Stimulated activated CD8-positive, alpha-beta memory T cell treated with anti-CD3 and anti-CD28 coated beads, Interleukin-12 subunit alpha, Interleukin-12 subunit beta, amount 100 ng/mL, for 24 hours (primary cell): Measurements from ENCODE around the gene UBE2I.
"Not testable (repeated sequence)": the region's sequence is repeated elsewhere in the genome, so short reads cannot be mapped to it uniquely, and the experiment has no call there.

Experiments
- DNase-seq: peaks from one replicate; pipeline ENCODE4 v3.0.0-alpha.2; 2020; ENCODE audit errors: extremely low read depth

UBE2I gene

DNA sequence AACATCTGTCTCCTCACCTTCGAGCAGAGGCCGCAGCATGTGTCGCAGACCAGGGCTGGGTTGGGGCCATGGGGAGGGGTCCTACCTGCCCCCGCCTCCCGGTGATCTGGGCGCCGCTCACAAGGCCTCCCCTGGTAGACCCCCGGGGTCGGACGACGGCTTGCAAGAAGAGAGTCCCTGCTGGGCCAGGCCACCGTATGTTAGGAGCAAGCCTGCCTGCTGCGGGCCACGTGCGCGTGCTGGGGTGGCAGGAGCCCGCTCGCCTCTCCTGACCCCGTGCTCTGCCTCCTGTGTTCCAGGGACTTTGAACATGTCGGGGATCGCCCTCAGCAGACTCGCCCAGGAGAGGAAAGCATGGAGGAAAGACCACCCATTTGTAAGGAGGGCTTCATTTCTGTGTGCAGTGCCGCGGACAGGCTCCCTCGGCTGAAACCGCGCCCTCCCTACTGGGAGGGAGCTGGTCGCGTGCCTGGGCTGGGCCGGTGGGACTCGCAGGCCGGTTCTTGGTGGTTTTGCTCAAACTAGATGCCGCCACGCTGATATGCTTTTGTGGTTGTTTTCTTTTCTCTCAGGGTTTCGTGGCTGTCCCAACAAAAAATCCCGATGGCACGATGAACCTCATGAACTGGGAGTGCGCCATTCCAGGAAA, 4.4 kb downstream of the UBE2I start:
- no peak for DNase-seq

DNA sequence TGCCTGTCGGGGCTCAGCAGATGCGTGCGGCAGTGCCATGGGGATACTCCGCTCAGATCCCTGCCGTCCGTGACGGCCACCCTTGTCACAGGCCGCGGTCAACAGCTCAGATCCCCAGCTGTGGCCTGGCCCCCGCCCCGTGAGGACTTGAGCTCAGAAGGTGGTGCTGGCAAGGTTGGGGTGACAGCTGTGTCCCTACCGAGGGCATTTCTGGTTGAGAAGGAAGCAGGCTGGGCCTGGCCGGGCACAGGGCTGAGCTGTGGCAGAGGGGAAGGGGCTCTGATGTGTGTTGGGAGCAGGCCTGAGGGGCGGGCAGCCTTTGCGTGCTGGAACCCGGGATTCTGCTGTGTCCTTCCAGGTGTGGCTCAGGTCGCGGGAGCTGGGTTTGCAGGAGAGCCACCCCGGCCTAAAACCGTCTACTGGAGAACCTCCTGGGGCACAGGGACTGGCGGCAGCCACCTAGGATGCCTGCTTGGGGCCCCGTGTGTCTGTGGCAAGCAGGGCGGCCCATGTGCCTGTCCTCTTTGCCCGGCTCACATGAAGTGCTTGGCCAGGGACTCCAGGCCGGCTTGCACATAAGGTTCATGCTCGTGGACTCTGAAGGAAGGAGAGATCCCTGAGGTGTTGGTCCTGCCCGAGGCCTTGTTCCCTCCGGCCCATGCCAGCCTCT, 5.1 kb downstream of the UBE2I start:
- DNase-seq, result no peak

DNA sequence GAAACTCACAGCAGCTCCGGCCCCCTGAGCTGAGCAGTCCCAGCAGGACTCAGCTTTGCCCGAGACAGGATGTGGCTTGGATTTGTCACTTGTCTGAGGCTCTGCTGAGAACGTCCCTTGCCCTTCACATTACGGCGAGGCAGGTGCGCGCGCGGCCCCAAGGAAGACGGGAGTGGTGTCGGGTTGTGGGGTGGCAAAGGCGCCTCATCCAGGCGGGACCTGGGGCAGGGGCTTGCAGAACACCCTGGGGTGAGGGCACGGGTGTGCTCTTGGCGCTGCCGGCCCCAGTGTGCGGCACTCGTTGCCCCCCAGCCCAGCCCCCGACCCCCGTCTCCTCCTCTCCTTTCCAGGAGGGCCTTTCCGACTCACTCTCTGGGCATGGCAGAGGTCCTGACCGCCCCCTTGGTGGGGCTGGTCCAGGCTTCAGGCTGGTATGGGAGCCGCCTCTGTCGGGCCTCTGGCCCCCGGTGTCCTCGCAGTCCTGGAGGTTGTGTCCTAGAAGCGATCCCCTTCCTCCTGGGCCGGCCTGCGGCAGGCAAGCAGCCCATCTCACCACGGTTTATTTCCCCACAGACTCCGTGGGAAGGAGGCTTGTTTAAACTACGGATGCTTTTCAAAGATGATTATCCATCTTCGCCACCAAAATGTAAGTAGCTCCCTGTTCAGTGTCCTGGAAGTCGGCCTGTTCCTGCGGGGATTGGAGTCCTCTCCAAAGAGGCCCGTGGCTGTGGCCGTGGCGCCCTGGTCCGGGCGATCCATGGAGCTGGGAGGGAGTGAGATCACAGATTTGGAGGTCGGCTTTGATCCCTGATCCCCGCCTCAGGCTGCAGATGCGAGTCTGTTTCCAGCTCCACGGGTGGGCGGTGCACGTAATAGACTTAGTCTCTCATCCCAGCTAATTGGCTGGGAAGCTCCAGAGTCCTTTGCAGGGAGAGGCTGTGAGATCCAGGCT, 5.9 kb downstream of the UBE2I start:
- no peak for DNase-seq

- no peak for DNase-seq
These were observed 6.6 kb downstream of the UBE2I start for GRCh38 chr16:1316033-1316405.

DNA sequence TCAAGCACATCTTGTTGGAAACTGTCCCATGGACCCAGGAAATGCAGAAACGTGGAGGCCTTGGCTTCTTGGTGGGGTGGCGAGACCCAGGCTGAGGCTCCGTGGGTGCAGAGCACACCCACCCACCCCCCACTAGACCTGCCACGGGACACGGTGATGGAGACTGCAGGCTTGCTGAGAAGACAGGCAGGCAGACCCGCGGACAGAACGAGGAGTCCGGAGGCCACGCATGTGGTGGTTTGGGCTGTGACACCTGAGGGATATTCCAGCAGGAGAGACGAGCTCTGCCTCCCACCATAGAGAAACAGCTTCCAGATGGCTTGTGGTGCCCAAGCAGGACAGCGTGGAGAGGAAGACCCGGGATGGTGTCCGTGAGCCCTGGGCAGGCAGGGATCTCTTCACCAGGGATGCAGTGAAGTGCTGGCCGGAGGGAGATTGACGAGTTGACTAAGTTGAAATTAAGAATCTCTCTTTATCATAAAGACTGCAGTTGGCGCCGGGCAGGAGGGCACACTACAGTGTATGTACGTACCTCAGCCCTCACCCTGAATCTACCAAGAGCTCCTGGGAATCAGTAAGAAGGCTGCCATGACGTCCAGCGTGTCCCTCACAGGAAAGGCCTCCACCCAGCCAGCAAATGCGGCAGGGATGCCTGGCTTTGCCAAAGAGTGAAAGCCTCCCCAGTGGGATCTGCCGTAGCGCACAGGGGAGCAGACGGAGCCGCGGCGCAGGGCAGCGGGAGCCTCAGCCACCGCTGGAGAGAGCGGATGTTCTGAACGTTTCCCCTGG, 8.2 kb downstream of the UBE2I start:
- DNase-seq, result no peak

DNA sequence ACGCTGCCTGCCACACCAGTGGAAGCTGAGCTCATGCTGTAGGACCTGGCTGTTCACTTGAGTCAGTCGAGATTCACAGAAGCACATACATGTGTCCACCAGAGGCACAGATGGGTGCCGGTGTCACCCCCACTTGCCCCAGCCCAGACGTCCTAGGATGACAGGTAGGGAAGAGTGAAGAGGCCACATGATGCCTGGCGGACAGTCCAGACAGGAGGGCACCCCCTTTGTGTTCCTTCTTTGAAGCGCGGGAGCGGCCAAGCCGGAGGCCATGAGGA, 8.8 kb downstream of the UBE2I start:
- DNase-seq, result no peak

DNA sequence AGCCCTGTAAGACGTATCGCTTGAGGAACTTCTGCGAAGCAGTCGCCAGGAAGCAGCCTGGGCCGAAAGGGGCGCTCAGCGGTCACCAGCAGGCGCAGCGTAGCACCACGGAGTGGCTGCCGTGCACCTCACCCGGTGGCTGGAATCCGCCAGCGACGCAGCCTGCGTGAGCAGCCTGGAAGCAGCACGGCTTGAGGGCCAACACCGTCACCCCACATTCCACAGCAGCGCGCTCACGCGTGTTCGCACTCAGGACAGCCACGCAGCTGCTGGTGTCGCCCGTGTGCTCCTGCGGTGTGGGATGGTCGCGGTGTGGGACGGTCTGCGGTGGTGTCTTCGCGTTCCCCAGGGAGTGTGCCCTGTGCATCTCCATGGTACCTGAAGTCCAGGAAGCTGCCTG, 9.6 kb downstream of the UBE2I start:
- no peak for DNase-seq

GRCh38 chr16:1320097-1320496, 10.7 kb downstream of the UBE2I start:
- DNase-seq, result no peak

GRCh38 chr16:1320658-1321240, 11.3 kb downstream of the UBE2I start:
- no peak for DNase-seq

- DNase-seq, result no peak
These were observed 13.0 kb downstream of the UBE2I start for GRCh38 chr16:1322407-1322806.

GRCh38 chr16:1323296-1324239, 14.1 kb downstream of the UBE2I start:
- no peak for DNase-seq

- DNase-seq, result no peak
These were observed 14.9 kb downstream of the UBE2I start for GRCh38 chr16:1324286-1324826.

- no peak for DNase-seq
These were observed 15.8 kb downstream of the UBE2I start for GRCh38 chr16:1325261-1325660.

DNA sequence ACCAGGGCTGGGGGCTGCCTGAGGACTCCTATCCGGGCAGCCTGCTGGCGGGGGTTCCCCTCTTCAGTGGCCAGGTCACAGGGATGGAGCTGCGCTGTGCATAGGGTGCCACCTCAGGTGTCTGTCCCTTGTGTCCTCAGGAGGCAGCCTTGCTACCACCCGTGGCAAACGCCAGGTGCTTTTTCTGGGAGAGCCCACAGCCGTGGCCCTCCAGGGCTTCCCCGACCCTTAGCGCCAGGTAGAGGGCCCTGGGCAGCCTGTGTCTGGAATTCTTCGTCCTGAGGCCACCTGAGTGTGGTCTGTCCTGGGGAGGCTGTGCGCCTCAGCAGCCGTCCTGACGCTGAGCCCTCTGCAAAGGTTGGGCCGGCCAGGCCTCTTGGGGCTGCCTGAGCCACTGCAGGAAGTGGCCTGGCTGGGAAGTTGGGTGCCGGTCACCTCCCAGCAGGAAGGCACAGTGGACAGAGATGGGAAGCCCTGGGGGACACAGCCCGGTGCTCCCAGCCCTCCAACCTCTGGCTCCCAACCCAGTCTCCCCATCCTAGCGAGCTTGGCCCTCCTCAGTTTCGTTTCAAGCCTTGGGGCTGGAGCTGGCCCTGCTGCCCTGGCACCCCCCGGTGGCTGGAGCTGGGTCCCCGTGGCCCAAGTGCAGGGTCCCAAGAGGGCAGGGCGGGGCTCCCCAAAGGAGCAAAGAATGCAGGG, 16.4 kb downstream of the UBE2I start:
- no peak for DNase-seq

- DNase-seq, result no peak
These were observed 17.0 kb downstream of the UBE2I start for GRCh38 chr16:1326391-1326790.

GRCh38 chr16:1326946-1327618, 17.6 kb downstream of the UBE2I start:
- no peak for DNase-seq

- no peak for DNase-seq
These were observed 18.1 kb downstream of the UBE2I start for GRCh38 chr16:1327619-1327947.

GRCh38 chr16:1328136-1328535, 18.7 kb downstream of the UBE2I start:
- DNase-seq, result not testable (repeated sequence)

DNA sequence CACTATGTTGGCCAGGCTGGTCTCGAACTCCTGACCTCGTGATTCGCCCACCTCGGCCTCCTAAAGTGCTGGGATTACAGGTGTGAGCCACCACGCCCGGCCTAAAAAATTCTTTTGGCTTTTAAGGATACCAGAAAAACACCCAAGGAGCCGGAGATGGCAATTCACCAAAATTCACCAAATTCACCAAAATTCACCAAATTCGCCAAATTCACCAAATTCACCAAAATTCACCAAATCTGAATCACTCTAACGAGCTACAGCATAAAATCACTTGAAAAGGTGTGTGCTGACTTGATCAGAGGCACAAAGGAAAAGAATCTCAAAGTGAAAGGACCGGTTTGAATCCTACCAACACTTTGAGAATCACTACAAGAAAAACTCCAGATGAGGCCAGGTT, 19.5 kb downstream of the UBE2I start:
- DNase-seq, result not testable (repeated sequence)
